Esophagus squamous epithelium (tissue), 5 donors: ENCODE results near the gene ALOX5. TPM values are rescaled to one million over a fixed set of nuclear protein-coding genes. Genes with fewer than 3 reads are reported as not detected.

Source experiments
- DNase-seq: peaks from one replicate; lab custom pipeline; 2025; lab: John Stamatoyannopoulos, UW
- H3K27ac ChIP-seq, 4 donors: fragments of 200-600 bp; sonication (generic); one replicate each; pipeline ENCODE4 v1.5.1; 2016 to 2019; ENCODE audit warnings: mild to moderate bottlenecking in 1 of 4
- H3K27me3 ChIP-seq, 4 donors: fragments of 200-600 bp; sonication (generic); 1 replicate in 3 of 4; 2 replicates in 1 of 4; pipeline versions ENCODE4 v1.5.1 to v1.6.0; 2017 to 2021; ENCODE audit warnings: antibody characterized with exemption in 1 of 4
- H3K36me3 ChIP-seq, 3 donors: fragments of 200-600 bp; sonication (generic); one replicate each; pipeline ENCODE4 v1.5.1; 2016 to 2019
- H3K4me1 ChIP-seq, 3 donors: fragments of 200-600 bp; sonication (generic); one replicate each; pipeline ENCODE4 v1.5.1; 2017 to 2019
- H3K4me3 ChIP-seq, 4 donors: fragments of 200-600 bp; sonication (generic); 1 replicate in 3 of 4; 2 replicates in 1 of 4; pipeline ENCODE4 v1.5.1; 2016 to 2019; ENCODE audit warnings: mild to moderate bottlenecking in 2 of 4, moderate library complexity in 1 of 4
- H3K9me3 ChIP-seq, 3 donors: fragments of 200-600 bp; sonication (generic); one replicate each; pipeline ENCODE4 v1.5.1; 2016 to 2019
- POLR2A ChIP-seq, 4 donors: fragments of 450-650 bp; IDR thresholded peaks; one replicate each; pipeline ENCODE4 v1.6.1; 2017; ENCODE audit warnings: antibody characterized with exemption in 4 of 4, mild to moderate bottlenecking in 4 of 4, moderate library complexity in 3 of 4
- WGBS, 2 donors: methylation state at CpG; one replicate each; pipeline ENCODE4 v1.1.5; 2018; 5-methylcytosine and 5-hydroxymethylcytosine counted together
- intact Hi-C: fragments of 100-400 bp; cut with DNase I; formaldehyde crosslinking; loops from one replicate; pipeline ENCODE4 v1.15.0; 2022
- total RNA-seq, 4 donors: library from RNA; depleted of rRNA; stranded (reverse); fragments of >200 nt; gene quantifications; one replicate each; pipeline ENCODE4 v1.1.0, GENCODE V29; 2016
- TF ChIP-seq, protein P1 (sequence below), 6 experiments: fragments of 450-650 bp in 4 of 6; fragments of 200-600 bp in 2 of 6; sonication (generic) in 2 of 6; IDR thresholded peaks; one replicate each; pipeline ENCODE4 v1.5.1; 2016 to 2019; ENCODE audit warnings: antibody characterized with exemption in 6 of 6, mild to moderate bottlenecking in 4 of 6, moderate library complexity in 4 of 6
- donor health status: DM: yes; HTN: yes; CAD: no.

Gene ALOX5
- total RNA-seq, 4 donors from 2014 or later: 10.6 to 40.4 (median 16.9) TPM

GRCh38 chr10:45368181-45368580 lies 5.8 kb upstream of the ALOX5 start:
- H3K27me3 ChIP-seq: peaks cover 0 to 1% (median 0%) of the 10 kb centered on the region in 4 donors
- H3K4me1 ChIP-seq: peaks cover under 1 to 6% (median under 1%) of the 10 kb centered on the region in 3 donors
- intact Hi-C loops: no loop called here
- 91 to 92% methylated on average over 2 of the region's 2 CpGs for WGBS, 2 donors
- H3K4me3 ChIP-seq: no peak overlapping the region
- H3K36me3 ChIP-seq: no peaks in the 10 kb centered on the region
- H3K27ac ChIP-seq: no peak overlapping the region
- peaks cover 0 to 5% (median 0%) of the 10 kb centered on the region in 3 donors for H3K9me3 ChIP-seq
- DNase-seq: no peak
- TF ChIP-seq, protein P1, sequence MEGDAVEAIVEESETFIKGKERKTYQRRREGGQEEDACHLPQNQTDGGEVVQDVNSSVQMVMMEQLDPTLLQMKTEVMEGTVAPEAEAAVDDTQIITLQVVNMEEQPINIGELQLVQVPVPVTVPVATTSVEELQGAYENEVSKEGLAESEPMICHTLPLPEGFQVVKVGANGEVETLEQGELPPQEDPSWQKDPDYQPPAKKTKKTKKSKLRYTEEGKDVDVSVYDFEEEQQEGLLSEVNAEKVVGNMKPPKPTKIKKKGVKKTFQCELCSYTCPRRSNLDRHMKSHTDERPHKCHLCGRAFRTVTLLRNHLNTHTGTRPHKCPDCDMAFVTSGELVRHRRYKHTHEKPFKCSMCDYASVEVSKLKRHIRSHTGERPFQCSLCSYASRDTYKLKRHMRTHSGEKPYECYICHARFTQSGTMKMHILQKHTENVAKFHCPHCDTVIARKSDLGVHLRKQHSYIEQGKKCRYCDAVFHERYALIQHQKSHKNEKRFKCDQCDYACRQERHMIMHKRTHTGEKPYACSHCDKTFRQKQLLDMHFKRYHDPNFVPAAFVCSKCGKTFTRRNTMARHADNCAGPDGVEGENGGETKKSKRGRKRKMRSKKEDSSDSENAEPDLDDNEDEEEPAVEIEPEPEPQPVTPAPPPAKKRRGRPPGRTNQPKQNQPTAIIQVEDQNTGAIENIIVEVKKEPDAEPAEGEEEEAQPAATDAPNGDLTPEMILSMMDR (IDR thresholded peaks at IDR 0.05): no peak
- TF ChIP-seq POLR2A (IDR thresholded peaks at IDR 0.05): no peak

DNA sequence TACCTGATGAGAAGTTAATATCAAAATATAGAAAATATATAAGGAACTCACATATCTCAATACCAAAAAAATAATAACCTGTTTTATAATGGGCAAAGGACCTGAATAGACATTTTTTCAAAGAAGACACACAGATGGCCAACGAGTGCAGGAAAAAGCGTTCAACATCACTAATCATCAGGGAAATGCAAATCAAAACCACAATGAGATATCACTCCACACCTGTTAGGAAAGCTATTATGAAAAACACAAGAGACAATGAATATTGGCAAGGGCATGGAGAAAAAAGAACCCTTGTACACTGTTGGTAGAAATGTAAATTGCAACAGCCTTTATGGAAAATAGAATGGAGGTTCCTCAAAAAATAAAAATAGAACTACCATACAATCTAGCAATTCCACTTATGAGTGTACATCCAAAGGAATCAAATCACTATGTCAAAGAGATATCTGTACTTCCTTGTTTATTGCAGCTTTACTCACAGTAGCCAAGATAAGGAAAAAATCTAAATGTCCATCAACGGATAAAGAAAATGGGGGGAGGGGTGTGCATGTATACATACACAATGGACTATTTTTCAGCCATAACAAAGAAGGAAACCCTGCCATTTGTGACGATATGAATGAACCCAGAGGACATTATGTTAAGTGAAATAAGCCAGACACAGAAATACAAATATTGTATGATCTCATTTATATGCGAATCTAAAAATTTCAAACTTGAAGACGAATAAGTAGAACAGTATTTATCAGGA lies 3.6 kb upstream of the ALOX5 start:
- Histone ChIP-seq H3K27ac (no peak overlapping the region), H3K27me3 (peaks cover 0 to 23% (median 0%) of the 10 kb centered on the region in 4 donors), H3K36me3 (no peaks in the 10 kb centered on the region), H3K9me3 (peaks cover 0 to 5% (median 0%) of the 10 kb centered on the region in 3 donors), H3K4me1 (peaks cover 16 to 28% (median 21%) of the 10 kb centered on the region in 3 donors), H3K4me3 (no peak overlapping the region)
- TF ChIP-seq, protein P1 (IDR thresholded peaks at IDR 0.05): no peak
- no peak for TF ChIP-seq POLR2A (IDR thresholded peaks at IDR 0.05)
- DNase-seq: no peak
- intact Hi-C loops: no loop called here
- WGBS, 2 donors: 68 to 73% methylated on average over 6 of the region's 6 CpGs

- intact Hi-C loops: no loop called here
These were observed 2.5 kb upstream of the ALOX5 start for GRCh38 chr10:45371560-45371959.

GRCh38 chr10:45372251-45372951 lies 1.6 kb upstream of the ALOX5 start:
- Histone ChIP-seq H3K27me3 (peaks cover 0 to 39% (median 0%) of the 10 kb centered on the region in 4 donors), H3K36me3 (no peaks in the 10 kb centered on the region), H3K27ac (no peak overlapping the region), H3K4me1 (peaks cover 16 to 31% (median 21%) of the 10 kb centered on the region in 3 donors), H3K4me3 (no peak overlapping the region), H3K9me3 (peaks cover 0 to 4% (median 0%) of the 10 kb centered on the region in 3 donors)
- TF ChIP-seq POLR2A (IDR thresholded peaks at IDR 0.05): no peak
- TF ChIP-seq, protein P1 (IDR thresholded peaks at IDR 0.05): no peak
- intact Hi-C loops: no loop called here
- DNase-seq: no peak
- WGBS, 2 donors: 57 to 64% methylated on average over 9 of the region's 9 CpGs

More at GRCh38 chr10:45371560-45371959, 2.5 kb upstream of the ALOX5 start:
- peaks cover 0 to 31% (median 0%) of the 10 kb centered on the region in 4 donors for H3K27me3 ChIP-seq
- no peak overlapping the region for H3K4me3 ChIP-seq
- no peak for DNase-seq
- WGBS, 2 donors: 53 to 62% methylated on average over 4 of the region's 4 CpGs
- H3K27ac ChIP-seq: no peak overlapping the region
- H3K9me3 ChIP-seq: peaks cover 0 to 5% (median 0%) of the 10 kb centered on the region in 3 donors
- H3K36me3 ChIP-seq: no peaks in the 10 kb centered on the region
- no peak for TF ChIP-seq POLR2A (IDR thresholded peaks at IDR 0.05)
- peaks cover 16 to 31% (median 21%) of the 10 kb centered on the region in 3 donors for H3K4me1 ChIP-seq

DNA sequence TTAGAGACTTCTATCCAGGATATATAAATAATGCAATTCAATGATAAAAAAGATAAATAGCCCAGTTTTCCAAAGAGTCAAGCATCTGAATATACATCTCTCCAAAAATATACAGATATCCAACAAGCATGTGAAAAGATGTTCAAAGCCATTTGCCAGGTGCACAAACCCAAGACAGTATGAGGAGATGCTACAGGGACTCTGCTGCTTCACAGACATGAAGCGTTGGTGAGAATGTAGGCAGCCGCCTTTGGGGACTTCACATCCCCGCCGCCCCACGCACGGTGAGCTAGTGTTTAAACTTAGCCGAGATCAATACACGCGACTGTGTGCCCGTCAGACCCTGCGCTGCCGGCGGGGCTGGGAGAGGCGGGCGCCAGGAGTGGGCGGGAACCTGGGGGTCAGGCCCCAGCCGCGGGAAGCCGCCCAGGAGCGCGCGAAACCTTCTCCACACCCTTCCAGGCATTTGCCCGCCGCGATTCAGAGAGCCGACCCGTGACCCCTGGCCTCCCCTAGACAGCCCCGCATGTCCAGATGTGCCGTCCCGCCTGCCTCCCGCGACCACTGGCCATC lies 927 bp upstream of the ALOX5 start:
- intact Hi-C loops: no loop called here
- peaks cover 0 to 46% (median 0%) of the 10 kb centered on the region in 4 donors for H3K27me3 ChIP-seq
- peaks cover 16 to 31% (median 21%) of the 10 kb centered on the region in 3 donors for H3K4me1 ChIP-seq
- H3K4me3 ChIP-seq: peak overlapping the region; percentile 42 to 74 (median 54)
- TF ChIP-seq, protein P1 (IDR thresholded peaks at IDR 0.05): no peak
- TF ChIP-seq POLR2A (IDR thresholded peaks at IDR 0.05): no peak
- no peak for DNase-seq
- H3K27ac ChIP-seq: peak overlapping the region in 2 of 4 donors; percentile 47 to 73
- H3K9me3 ChIP-seq: no peaks in the 10 kb centered on the region
- WGBS, 2 donors: 3 to 6% methylated on average over 6 to 25 of the region's 32 CpGs
- H3K36me3 ChIP-seq: no peaks in the 10 kb centered on the region
